HepG2 (cell line): ENCODE results near the gene YAP1. TPM values are rescaled to one million over a fixed set of nuclear protein-coding genes. Genes with fewer than 3 reads are reported as not detected.

Experiments used
- ARID5B ChIP-seq: IDR thresholded peaks from 2 replicates; pipeline ENCODE4 v1.4.0; 2020; ENCODE audit warnings: mild to moderate bottlenecking, missing genetic modification reagents
- BCL6 ChIP-seq: IDR thresholded peaks from 2 replicates; pipeline ENCODE4 v1.6.1; 2016; ENCODE audit warnings: missing genetic modification reagents, missing compliant biosample characterization
- JDP2 ChIP-seq: sonication (generic); formaldehyde crosslinking; IDR thresholded peaks from 2 replicates; pipeline ENCODE4 v1.8.1; 2022; ENCODE audit warnings: missing genetic modification reagents, borderline replicate concordance
- KAT8 ChIP-seq: IDR thresholded peaks from 2 replicates; pipeline ENCODE4 v1.6.1; 2016; ENCODE audit warnings: missing genetic modification reagents, missing compliant biosample characterization
- MED13 ChIP-seq: sonication (generic); formaldehyde crosslinking; IDR thresholded peaks from 2 replicates; pipeline ENCODE4 v1.5.0; 2020; ENCODE audit warnings: missing genetic modification reagents
- NR1H2 ChIP-seq: sonication (generic); formaldehyde crosslinking; IDR thresholded peaks from 2 replicates; pipeline ENCODE4 v1.8.1; 2022; ENCODE audit warnings: low read depth, missing genetic modification reagents, borderline replicate concordance
- RBAK ChIP-seq: sonication (generic); formaldehyde crosslinking; IDR thresholded peaks from 2 replicates; pipeline ENCODE4 v1.5.1; 2020; ENCODE audit warnings: mild to moderate bottlenecking, missing genetic modification reagents
- RERE ChIP-seq: IDR thresholded peaks from 2 replicates; pipeline ENCODE4 v1.6.1; 2016; ENCODE audit warnings: low read depth, missing genetic modification reagents, missing compliant biosample characterization
- TARDBP ChIP-seq: sonication (generic); formaldehyde crosslinking; IDR thresholded peaks from 2 replicates; pipeline ENCODE4 v1.8.0; 2022; ENCODE audit warnings: mild to moderate bottlenecking, missing genetic modification reagents
- WIZ ChIP-seq: sonication (generic); formaldehyde crosslinking; IDR thresholded peaks from 2 replicates; pipeline ENCODE4 v1.5.1; 2020; ENCODE audit warnings: mild to moderate bottlenecking, missing genetic modification reagents
- ZNF12 ChIP-seq: sonication (generic); formaldehyde crosslinking; IDR thresholded peaks from 2 replicates; pipeline ENCODE4 v1.5.0; 2020; ENCODE audit warnings: missing genetic modification reagents
- ZNF142 ChIP-seq: sonication (generic); formaldehyde crosslinking; IDR thresholded peaks from 2 replicates; pipeline ENCODE4 v1.4.0; 2020; ENCODE audit warnings: missing genetic modification reagents
- ZNF235 ChIP-seq: sonication (generic); formaldehyde crosslinking; IDR thresholded peaks from 2 replicates; pipeline ENCODE4 v1.8.1; 2023; ENCODE audit warnings: mild to moderate bottlenecking, missing genetic modification reagents, borderline replicate concordance
- polyA plus RNA-seq, 8 experiments: library from polyadenylated mRNA; depleted of rRNA in 3 of 8; stranded (reverse) in 7 of 8; unstranded in 1 of 8; fragments of >200 nt; fragmentation: Illumina TruSeq in 4 of 8; extraction: Trizol in 4 of 8; gene quantifications; 2 replicates each; pipeline versions ENCODE4 v1.2.1 to v1.2.3, GENCODE V29; 2011 to 2016; ENCODE audit warnings: low read depth in 4 of 8, missing spikeins in 1 of 8, mixed read lengths in 1 of 8; ENCODE audit not compliant: insufficient read depth in 1 of 8
- total RNA-seq, 5 experiments: library from RNA; depleted of rRNA; stranded (reverse); fragments of >200 nt; fragmentation: Illumina TruSeq; extraction: Trizol; gene quantifications; 2 replicates each; pipeline ENCODE4 v1.2.3, GENCODE V29; 2016; ENCODE audit warnings: low read depth in 1 of 5

The YAP1 gene
- total and polyA plus RNA-seq, 2 of the 13 experiments (the other 11 are each of a cell fraction or from before 2014, with no cell fraction given), result 59.5 to 91.0 TPM

- TF ChIP-seq WIZ (CRISPR knock-in tag), result no peak
- TF ChIP-seq ARID5B (CRISPR knock-in tag), result peak; percentile 92
- TF ChIP-seq KAT8 (CRISPR knock-in tag), result peak; percentile 45; the same call in 1 of the 2 replicates
- TF ChIP-seq ZNF235, result no peak
- TF ChIP-seq NR1H2, result no peak
- TF ChIP-seq BCL6, result peak; percentile 86
- TF ChIP-seq MED13 (CRISPR knock-in tag), result peak; percentile 89; the same call in 1 of the 2 replicates
- peak; percentile 44; the same call in 1 of the 2 replicates for TF ChIP-seq RERE (CRISPR knock-in tag)
- peak; percentile 88 for TF ChIP-seq TARDBP (CRISPR knock-in tag)
- TF ChIP-seq ZNF142, result 0 out of 2 replicates have a peak, but pooled peaks have one; percentile 24
- TF ChIP-seq RBAK, result peak; percentile 83
- TF ChIP-seq JDP2 (CRISPR knock-in tag), result no peak
- peak; percentile 68; the same call in 1 of the 2 replicates for TF ChIP-seq ZNF12
Measured at GRCh38 chr11:102279641-102280170, 169.5 kb downstream of the YAP1 start (continued).
